Transverse colon (tissue), 4 donors: ENCODE measurements around the gene ANXA9.

Source experiments
- CTCF ChIP-seq, 5 experiments: fragments of 200-600 bp in 3 of 5; fragments of 450-650 bp in 2 of 5; sonication (generic) in 3 of 5; IDR thresholded peaks; 1 replicate in 2 of 5; 2 replicates in 3 of 5; pipeline ENCODE4 v1.5.1; 2016 to 2017; ENCODE audit warnings: antibody characterized with exemption in 5 of 5, inconsistent platforms in 3 of 5, mild to moderate bottlenecking in 2 of 5, moderate library complexity in 1 of 5
- EP300 ChIP-seq: sonication (generic); formaldehyde crosslinking; IDR thresholded peaks from one replicate; pipeline ENCODE4 v1.6.1; 2017; ENCODE audit warnings: antibody characterized with exemption, low read depth
- POLR2A ChIP-seq: fragments of 450-650 bp; IDR thresholded peaks from one replicate; pipeline ENCODE4 v1.6.1; 2016; ENCODE audit warnings: antibody characterized with exemption, mild to moderate bottlenecking, moderate library complexity
- POLR2AphosphoS5 ChIP-seq, 3 donors: sonication (generic); formaldehyde crosslinking; IDR thresholded peaks; one replicate each; pipeline ENCODE4 v1.6.1; 2016; ENCODE audit warnings: antibody characterized with exemption in 3 of 3

- TF ChIP-seq POLR2A (no peak), CTCF (IDR thresholded peaks at IDR 0.05) (no peak), EP300 (no peak), POLR2AphosphoS5 (IDR thresholded peaks at IDR 0.05) (no peak)
Observed at GRCh38 chr1:150973836-150974579, 8.1 kb upstream of the ANXA9 start.
